Sigmoid colon (tissue), 4 donors: ENCODE measurements around the gene NTRK3.

ENCODE experiments used
- EP300 ChIP-seq, 4 donors: sonication (generic); formaldehyde crosslinking; IDR thresholded peaks; one replicate each; pipeline ENCODE4 v1.6.1; 2017; ENCODE audit warnings: antibody characterized with exemption in 4 of 4
- POLR2AphosphoS5 ChIP-seq, 4 donors: sonication (generic); formaldehyde crosslinking; IDR thresholded peaks; one replicate each; pipeline ENCODE4 v1.6.1; 2017; ENCODE audit warnings: antibody characterized with exemption in 4 of 4

GRCh38 chr15:88274553-88275460, 18.3 kb upstream of the NTRK3 start:
- TF ChIP-seq EP300 (IDR thresholded peaks at IDR 0.05) (no peak), POLR2AphosphoS5 (IDR thresholded peaks at IDR 0.05) (no peak)
